Adipocyte (in vitro differentiated cells): ENCODE measurements around the gene MEAK7.

Source experiments
- DNase-seq: peaks from one replicate; pipeline ENCODE4 v3.0.0-alpha.2; 2015; ENCODE audit warnings: low read depth
- H3K27me3 ChIP-seq: replicated peaks from 2 replicates; pipeline ENCODE4 v1.7.0; 2013; ENCODE audit warnings: mild to moderate bottlenecking, low read length, moderate library complexity; ENCODE audit not compliant: control insufficient read depth, insufficient read depth
- H3K36me3 ChIP-seq: 2 replicates; pipeline ENCODE4 v1.7.0; 2013; ENCODE audit warnings: low read length, mild to moderate bottlenecking, moderate library complexity; ENCODE audit not compliant: control insufficient read depth, insufficient read depth, severe bottlenecking
- H3K4me1 ChIP-seq: 2 replicates; pipeline ENCODE4 v1.7.0; 2013; ENCODE audit warnings: mild to moderate bottlenecking, low read length, moderate library complexity; ENCODE audit not compliant: control insufficient read depth, insufficient read depth
- H3K4me3 ChIP-seq: 2 replicates; pipeline ENCODE4 v1.7.0; 2013; ENCODE audit warnings: mild to moderate bottlenecking, low read length, moderate library complexity
- H3K9ac ChIP-seq: 2 replicates; pipeline ENCODE4 v1.7.0; 2013; ENCODE audit warnings: mild to moderate bottlenecking, low read length, moderate library complexity
- H3K9me3 ChIP-seq: 2 replicates; pipeline ENCODE4 v1.7.0; 2013; ENCODE audit warnings: mild to moderate bottlenecking, low read length, moderate library complexity; ENCODE audit not compliant: control insufficient read depth

MEAK7 gene, protein sequence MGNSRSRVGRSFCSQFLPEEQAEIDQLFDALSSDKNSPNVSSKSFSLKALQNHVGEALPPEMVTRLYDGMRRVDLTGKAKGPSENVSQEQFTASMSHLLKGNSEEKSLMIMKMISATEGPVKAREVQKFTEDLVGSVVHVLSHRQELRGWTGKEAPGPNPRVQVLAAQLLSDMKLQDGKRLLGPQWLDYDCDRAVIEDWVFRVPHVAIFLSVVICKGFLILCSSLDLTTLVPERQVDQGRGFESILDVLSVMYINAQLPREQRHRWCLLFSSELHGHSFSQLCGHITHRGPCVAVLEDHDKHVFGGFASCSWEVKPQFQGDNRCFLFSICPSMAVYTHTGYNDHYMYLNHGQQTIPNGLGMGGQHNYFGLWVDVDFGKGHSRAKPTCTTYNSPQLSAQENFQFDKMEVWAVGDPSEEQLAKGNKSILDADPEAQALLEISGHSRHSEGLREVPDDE

DNA sequence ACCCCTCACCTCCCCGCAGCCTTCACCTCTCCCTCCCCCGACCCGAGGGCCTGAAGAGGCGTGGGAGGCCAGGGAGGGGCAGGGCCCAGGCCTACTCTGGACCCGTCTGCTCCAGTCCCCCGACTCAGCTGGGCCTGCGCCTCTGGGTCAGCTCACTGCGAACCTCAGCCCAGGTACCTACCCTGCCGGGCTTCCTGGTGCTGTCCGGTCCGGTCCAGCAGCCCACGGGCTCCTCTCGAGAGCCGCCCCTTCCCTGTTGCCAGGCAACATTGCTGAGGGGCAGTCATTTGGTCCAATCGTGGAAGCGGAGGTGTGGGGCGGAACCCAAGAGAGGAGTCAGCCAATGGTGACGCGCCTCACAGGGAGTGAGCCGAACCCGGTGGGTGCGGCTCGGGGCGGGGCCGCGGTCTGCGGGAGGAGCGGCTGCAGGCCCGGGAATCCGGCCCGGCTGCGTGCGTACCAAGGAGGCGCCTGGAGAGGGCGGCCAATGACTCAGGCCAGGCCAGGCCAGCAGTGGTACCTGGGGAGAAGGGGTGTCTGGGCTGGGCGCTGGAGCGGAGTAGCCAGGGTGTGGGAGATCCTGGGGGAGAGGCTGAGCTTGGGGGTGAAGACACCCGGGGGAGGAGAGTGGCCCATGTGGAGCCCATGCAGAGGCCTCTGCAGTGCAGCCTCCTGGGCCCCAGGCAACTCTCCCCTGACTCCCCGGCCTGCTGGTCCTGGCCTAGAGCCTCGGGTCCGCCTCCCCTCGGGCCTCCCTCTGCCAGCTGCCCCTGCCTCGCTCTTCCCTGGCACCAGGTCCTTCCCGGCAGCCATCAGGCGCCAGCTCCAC lies at the start of gene MEAK7:
Gene MEAK7, minus strand, starts transcription at position 240 of the 829 bp plus-strand sequence. CDS start 6,573 bp downstream, outside the sequence.
- H3K9me3 ChIP-seq: no peaks in the 10 kb centered on the region
- H3K27me3 ChIP-seq: no peaks in the 10 kb centered on the region

GRCh38 chr16:84553873-84554399 lies 49.5 kb upstream of the MEAK7 start:
- Histone ChIP-seq H3K9ac (no peak overlapping the region), H3K4me3 (no peak overlapping the region), H3K27me3 (peaks cover 4% of the 10 kb centered on the region), H3K9me3 (no peaks in the 10 kb centered on the region), H3K4me1 (no peaks in the 10 kb centered on the region), H3K36me3 (no peaks in the 10 kb centered on the region)
- DNase-seq: no peak

More for the DNA sequence above, at the start of gene MEAK7:
- H3K36me3 ChIP-seq: peaks cover 4% of the 10 kb centered on the region
- peak within 1 kb of the TSS; percentile 86 for H3K4me3 ChIP-seq
- peak; percentile 100 for DNase-seq
- peaks cover 18% of the 10 kb centered on the region for H3K4me1 ChIP-seq
- peak within 1 kb of the TSS; percentile 88 for H3K9ac ChIP-seq

- peaks cover 4% of the 10 kb centered on the region for H3K27me3 ChIP-seq
- no peak for DNase-seq
- no peak overlapping the region for H3K9ac ChIP-seq
- no peaks in the 10 kb centered on the region for H3K4me1 ChIP-seq
- H3K4me3 ChIP-seq: no peak overlapping the region
- no peaks in the 10 kb centered on the region for H3K36me3 ChIP-seq
- no peaks in the 10 kb centered on the region for H3K9me3 ChIP-seq
These were observed 47.7 kb upstream of the MEAK7 start for GRCh38 chr16:84552135-84552534.

- H3K4me3 ChIP-seq: no peak overlapping the region
- H3K9ac ChIP-seq: no peak overlapping the region
- H3K36me3 ChIP-seq: no peaks in the 10 kb centered on the region
- peaks cover 4% of the 10 kb centered on the region for H3K27me3 ChIP-seq
- no peaks in the 10 kb centered on the region for H3K9me3 ChIP-seq
- H3K4me1 ChIP-seq: no peaks in the 10 kb centered on the region
- DNase-seq: no peak
These were observed 45.6 kb upstream of the MEAK7 start for GRCh38 chr16:84550096-84550495.

DNA sequence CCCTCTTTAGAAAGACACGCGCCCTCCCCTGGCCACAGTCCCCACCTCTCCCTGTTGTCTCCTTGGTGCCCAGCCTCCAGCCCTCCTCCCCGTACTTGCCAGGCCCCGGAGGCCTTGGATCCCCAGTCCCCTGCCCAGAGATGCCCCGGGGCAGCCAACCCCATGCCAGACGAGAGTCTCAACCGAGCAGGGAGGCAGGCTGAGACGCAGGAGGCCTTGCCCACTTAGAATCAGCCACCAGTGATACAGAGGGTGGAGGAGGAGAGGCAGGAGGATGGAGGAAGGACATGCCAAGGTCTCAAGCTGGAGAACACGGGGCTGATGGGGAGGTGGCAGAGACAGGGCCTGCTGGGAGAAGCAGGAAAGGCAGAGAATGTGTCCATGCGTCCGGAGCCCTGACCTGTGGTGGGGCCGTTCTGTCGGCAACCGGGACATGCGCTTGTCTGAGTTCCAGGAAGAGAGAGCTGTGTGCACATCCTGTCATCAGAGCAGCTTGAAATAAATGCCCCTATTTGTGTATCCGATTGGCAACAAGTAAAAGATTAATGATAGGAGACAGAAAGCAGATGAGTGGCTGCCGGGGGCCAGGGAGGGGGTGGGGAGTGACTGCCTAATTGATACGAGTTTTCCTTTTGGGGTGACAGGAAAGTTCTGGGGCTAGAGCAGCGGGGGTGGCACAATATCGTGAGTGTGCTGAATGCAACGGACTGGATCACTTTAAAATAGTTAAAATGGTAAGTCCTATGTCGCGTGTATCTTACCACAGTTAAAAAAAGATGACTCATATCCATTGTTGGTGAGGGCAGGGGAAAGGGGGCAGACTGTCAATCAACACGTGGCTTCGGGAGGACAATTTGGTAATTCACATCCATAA lies 44.7 kb upstream of the MEAK7 start:
- H3K9me3 ChIP-seq: no peaks in the 10 kb centered on the region
- H3K4me1 ChIP-seq: no peaks in the 10 kb centered on the region
- H3K9ac ChIP-seq: no peak overlapping the region
- DNase-seq: no peak
- no peaks in the 10 kb centered on the region for H3K36me3 ChIP-seq
- H3K4me3 ChIP-seq: no peak overlapping the region
- peaks cover 4% of the 10 kb centered on the region for H3K27me3 ChIP-seq

DNA sequence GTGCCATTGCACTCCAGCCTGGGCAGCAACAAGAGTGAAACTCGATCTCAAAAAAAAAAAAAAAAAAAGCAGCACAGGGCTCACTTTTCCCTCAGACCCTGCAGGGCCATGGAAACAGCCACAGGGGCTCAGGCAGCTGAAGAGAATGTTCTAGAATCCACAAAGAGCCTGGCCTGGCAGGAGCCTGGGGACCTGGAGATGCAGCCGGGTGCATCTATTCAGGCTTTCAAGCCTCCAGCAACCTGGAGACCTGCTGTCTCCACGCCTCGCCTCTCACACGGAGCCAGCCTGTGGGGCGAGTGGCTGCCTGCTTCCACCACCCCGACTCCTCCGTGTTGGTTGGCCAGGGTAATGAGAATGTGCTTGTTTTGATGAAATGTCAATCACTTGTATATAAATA lies 44.0 kb upstream of the MEAK7 start:
- H3K9ac ChIP-seq: no peak overlapping the region
- DNase-seq: no peak
- H3K4me3 ChIP-seq: no peak overlapping the region
- H3K9me3 ChIP-seq: no peaks in the 10 kb centered on the region
- H3K4me1 ChIP-seq: no peaks in the 10 kb centered on the region
- no peaks in the 10 kb centered on the region for H3K36me3 ChIP-seq
- peaks cover 4% of the 10 kb centered on the region for H3K27me3 ChIP-seq

DNA sequence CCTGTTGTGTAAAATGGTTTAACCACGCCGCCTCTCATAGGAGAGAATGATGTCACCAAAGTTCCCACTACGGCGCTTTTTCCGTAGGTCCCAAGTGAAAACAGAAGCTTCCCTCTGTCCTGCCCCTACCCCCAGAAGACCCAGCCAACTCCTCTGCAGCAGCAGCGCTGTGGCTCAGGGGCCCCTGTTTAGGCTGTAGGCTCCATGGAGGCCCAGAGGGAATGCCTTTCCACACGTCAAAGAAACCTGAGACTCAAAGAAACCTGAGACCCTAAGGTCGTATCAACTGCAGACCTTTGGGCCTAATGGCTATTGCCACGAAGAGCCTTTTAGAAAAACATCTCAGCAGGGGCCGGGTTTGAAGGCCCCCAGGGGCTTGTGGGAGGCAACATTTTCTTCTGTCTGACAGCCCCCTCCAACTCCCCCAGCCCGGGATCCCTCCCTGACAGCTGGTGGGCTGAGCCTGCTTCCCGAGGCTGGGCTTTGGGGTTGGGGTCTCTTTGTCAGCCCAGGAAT lies 43.1 kb upstream of the MEAK7 start:
- DNase-seq: no peak
- no peak overlapping the region for H3K4me3 ChIP-seq
- H3K4me1 ChIP-seq: no peaks in the 10 kb centered on the region

DNA sequence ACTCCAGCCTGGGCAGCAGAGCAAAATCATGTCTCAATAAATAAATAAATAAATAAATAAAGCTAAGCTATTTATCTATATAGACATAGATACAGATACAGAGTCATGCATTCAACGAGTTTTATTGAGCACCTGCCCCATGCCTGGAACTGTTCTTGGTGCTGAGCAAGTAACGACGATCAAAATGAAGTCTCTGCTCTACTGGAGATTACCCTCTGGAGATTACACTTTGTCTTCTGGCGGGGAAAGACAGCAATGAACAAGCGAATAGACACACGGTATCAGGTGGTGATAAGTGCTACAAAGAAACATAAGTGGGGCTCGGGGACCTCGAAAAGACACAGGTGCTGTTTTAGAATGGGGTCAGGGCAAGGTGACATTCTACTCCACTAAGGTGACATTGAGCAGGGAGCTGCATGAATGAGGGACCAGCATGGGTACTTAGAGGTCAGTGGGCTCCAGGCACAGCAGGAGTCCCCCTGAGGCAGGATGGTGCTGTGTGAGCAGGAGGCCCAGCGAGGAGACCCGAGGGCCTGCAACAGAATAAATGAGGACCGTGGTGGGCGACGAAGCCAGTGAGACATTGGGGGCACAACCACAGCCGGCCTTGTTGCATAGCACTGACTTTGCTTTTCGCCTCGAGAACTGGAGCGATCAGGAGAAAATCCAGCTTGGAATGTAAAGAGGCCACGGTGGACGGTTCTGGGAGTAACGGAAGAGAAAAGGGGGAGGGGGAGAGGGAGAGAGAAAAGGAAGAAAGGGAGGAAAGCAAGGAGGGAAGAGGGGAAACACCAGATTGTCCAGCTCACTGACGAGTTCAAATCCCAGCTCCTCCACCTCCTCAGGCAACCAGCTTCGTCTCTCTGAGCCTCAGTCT lies 42.4 kb upstream of the MEAK7 start:
- no peaks in the 10 kb centered on the region for H3K27me3 ChIP-seq

More for the DNA sequence above, 43.1 kb upstream of the MEAK7 start:
- H3K36me3 ChIP-seq: no peaks in the 10 kb centered on the region
- H3K9me3 ChIP-seq: no peaks in the 10 kb centered on the region
- H3K9ac ChIP-seq: no peak overlapping the region
- H3K27me3 ChIP-seq: no peaks in the 10 kb centered on the region

GRCh38 chr16:84545114-84545737 lies 40.8 kb upstream of the MEAK7 start:
- Histone ChIP-seq H3K9me3 (no peaks in the 10 kb centered on the region), H3K27me3 (no peaks in the 10 kb centered on the region), H3K4me3 (no peak overlapping the region), H3K4me1 (no peaks in the 10 kb centered on the region), H3K9ac (no peak overlapping the region), H3K36me3 (no peaks in the 10 kb centered on the region)
- DNase-seq: no peak

More for the DNA sequence above, 42.4 kb upstream of the MEAK7 start:
- H3K4me1 ChIP-seq: no peaks in the 10 kb centered on the region
- no peak overlapping the region for H3K4me3 ChIP-seq
- no peak for DNase-seq
- H3K36me3 ChIP-seq: no peaks in the 10 kb centered on the region
- H3K9me3 ChIP-seq: no peaks in the 10 kb centered on the region
- H3K9ac ChIP-seq: no peak overlapping the region
